Mucosa of descending colon (tissue), 3 donors: Measurements from ENCODE around the gene PIGC. TPM values are rescaled to one million over a fixed set of nuclear protein-coding genes. Genes with fewer than 3 reads are reported as not detected.

ENCODE experiments used
- ATAC-seq: fragments of 200-7000 bp; cut with Tn5 transposase; one replicate; pipeline ENCODE4 v1.9.1; 2020; ENCODE audit warnings: mild to moderate bottlenecking, moderate library complexity
- DNase-seq, 3 donors: peaks; one replicate each; pipeline ENCODE4 v3.0.0-alpha.2; 2020
- H3K36me3 ChIP-seq: fragments of 200-600 bp; one replicate; pipeline ENCODE4 v1.8.0; 2021; ENCODE audit warnings: low read depth, mild to moderate bottlenecking
- H3K4me1 ChIP-seq: fragments of 200-600 bp; one replicate; pipeline ENCODE4 v1.8.0; 2021; ENCODE audit warnings: low read depth, mild to moderate bottlenecking
- H3K4me3 ChIP-seq: fragments of 200-600 bp; one replicate; pipeline ENCODE4 v1.8.0; 2021; ENCODE audit warnings: mild to moderate bottlenecking
- H3K9me3 ChIP-seq: fragments of 200-600 bp; one replicate; pipeline ENCODE4 v1.8.0; 2021; ENCODE audit warnings: mild to moderate bottlenecking
- CTCF ChIP-seq: fragments of 200-600 bp; IDR thresholded peaks from one replicate; pipeline ENCODE4 v1.8.0; 2022; ENCODE audit warnings: antibody characterized with exemption, mild to moderate bottlenecking
- intact Hi-C, 2 donors: fragments of 100-400 bp; cut with DNase I in 1 of 2; cut with micrococcal nuclease in 1 of 2; formaldehyde crosslinking; loops; one replicate each; pipeline versions ENCODE4 v1.11.0 to v1.11.1; 2022; cut with DNase I, micrococcal nuclease
- total RNA-seq, 3 donors: library from RNA; stranded (reverse); fragmentation: NEBNext Ultra II Directional in 2 of 3; extraction: Animal tissue kit (Norgen Biotek cat#: 25700) in 2 of 3; gene quantifications; one replicate each; pipeline versions ENCODE4 v1.2.1 to v1.2.4, GENCODE V29; 2021 to 2023
- donor health status: DM: no; HTN: no; CAD: no; lungs with moderate emphysema.
- donor health status: DM: no; HTN: no; CAD: no.
- donor health status: DM: no; HTN: yes; CAD: no.

The PIGC gene
- total RNA-seq, 3 donors from 2014 or later = 25.6 to 27.7 (median 26.3) TPM

- DNase-seq (no peak), ATAC-seq (peak; percentile 37)
- Histone ChIP-seq H3K9me3 (no peaks in the 10 kb centered on the region), H3K36me3 (no peaks in the 10 kb centered on the region), H3K4me1 (no peaks in the 10 kb centered on the region), H3K4me3 (no peak overlapping the region)
- intact Hi-C loops = no loop called here
- no peak for TF ChIP-seq CTCF
Observed at GRCh38 chr1:172466795-172467407, 23.0 kb upstream of the PIGC start.

DNA sequence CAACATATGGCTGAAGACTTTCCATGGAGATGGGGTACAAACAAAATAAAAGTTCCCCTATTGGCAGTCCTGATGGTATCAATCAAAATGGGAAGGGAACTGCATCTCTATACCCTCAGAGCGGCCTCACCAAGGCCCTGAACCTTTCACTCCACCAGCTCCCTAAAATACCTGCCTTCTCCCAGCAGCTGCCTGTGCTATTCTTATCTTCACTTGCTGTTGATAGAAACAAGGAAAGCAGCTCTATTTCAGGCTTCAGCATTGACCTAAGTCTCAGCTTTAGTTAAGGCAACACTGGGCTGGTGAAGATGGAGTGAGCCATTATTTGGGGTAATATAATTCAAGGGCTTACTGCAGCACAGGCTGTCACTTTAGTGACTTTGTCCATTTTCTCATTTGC, 21.7 kb upstream of the PIGC start:
- no peaks in the 10 kb centered on the region for H3K36me3 ChIP-seq
- no peaks in the 10 kb centered on the region for H3K9me3 ChIP-seq
- no peak for DNase-seq
- H3K4me1 ChIP-seq = no peaks in the 10 kb centered on the region
- no peak for ATAC-seq
- intact Hi-C loops = no loop called here
- no peak for TF ChIP-seq CTCF
- H3K4me3 ChIP-seq = no peak overlapping the region

DNA sequence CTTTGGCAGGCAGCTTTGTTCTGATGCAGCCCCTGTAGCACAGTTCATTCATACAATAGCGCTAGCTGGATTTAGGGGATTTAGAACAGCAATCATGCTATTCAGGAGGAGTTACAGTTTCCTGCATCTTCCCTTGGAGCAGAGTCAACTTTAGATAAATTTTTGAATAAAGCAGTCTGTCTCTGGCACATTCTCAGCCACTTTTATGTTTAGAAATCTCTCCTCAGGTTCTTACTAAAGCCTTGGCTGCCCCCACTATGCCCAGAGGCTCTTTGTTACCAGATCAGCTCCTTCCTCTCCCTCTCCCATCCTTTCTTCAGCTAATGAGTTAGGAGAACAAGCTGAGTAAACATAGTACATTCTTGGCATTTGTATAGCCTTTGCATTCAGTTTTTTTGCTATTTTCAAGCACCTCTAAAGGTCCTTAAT, 17.0 kb upstream of the PIGC start:
- ATAC-seq (no peak), DNase-seq (no peak)
- no peak for TF ChIP-seq CTCF
- no peak overlapping the region for H3K4me3 ChIP-seq
- H3K9me3 ChIP-seq = no peaks in the 10 kb centered on the region
- H3K36me3 ChIP-seq = no peaks in the 10 kb centered on the region
- intact Hi-C loops = no loop called here
- no peaks in the 10 kb centered on the region for H3K4me1 ChIP-seq

DNA sequence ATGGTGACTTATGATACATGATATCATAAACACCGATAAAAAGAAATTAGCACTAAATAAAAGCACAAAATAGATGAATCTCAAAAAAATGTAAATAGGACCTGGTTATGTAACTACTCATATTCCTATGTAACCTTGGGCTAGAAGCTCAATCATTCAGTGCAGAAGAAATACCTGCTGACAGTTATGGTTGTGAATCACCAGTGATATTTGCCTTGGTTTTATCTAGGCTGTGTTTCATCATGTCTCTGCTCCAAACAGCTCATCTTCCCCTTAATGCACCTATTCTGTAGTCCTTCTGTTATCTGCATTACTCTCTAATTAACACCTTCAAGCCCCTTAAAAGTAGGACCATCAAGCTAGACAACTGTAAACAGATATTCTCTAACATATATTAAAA, 16.3 kb upstream of the PIGC start:
- DNase-seq (no peak), ATAC-seq (no peak)
- TF ChIP-seq CTCF = no peak
- Histone ChIP-seq H3K9me3 (no peaks in the 10 kb centered on the region), H3K36me3 (no peaks in the 10 kb centered on the region), H3K4me3 (no peak overlapping the region), H3K4me1 (no peaks in the 10 kb centered on the region)
- intact Hi-C loops = no loop called here

- ATAC-seq (no peak), DNase-seq (no peak)
- H3K9me3 ChIP-seq = no peaks in the 10 kb centered on the region
- intact Hi-C loops = loop anchor here (10.0 kb wide), 2 partner anchors 247 to 257 kb away; no protein-coding TSS in a partner anchor
- TF ChIP-seq CTCF = no peak
- H3K4me1 ChIP-seq = no peaks in the 10 kb centered on the region
- H3K4me3 ChIP-seq = no peak overlapping the region
- no peaks in the 10 kb centered on the region for H3K36me3 ChIP-seq
Observed at GRCh38 chr1:172457479-172458130, 13.7 kb upstream of the PIGC start.
